ENCODE measurements around the gene UNC93A.
"Not testable (repeated sequence)": the region's sequence is repeated elsewhere in the genome, so short reads cannot be mapped to it uniquely, and the experiment has no call there.

Gene UNC93A

GRCh38 chr6:167290786-167291622 lies at the start of gene UNC93A:
UNC93A (plus strand) TSS chr6:167291315; CDS start chr6:167291490, 175 bp downstream.
- no peak for DNase-seq
- intact Hi-C loops (cut with DNase I), result no loop called here

- peak in 4 of 42 donors; percentile 7 to 38 (median 23) for DNase-seq
- intact Hi-C loops (cut with DNase I), result not testable (repeated sequence)
Measured at GRCh38 chr6:167241321-167242134, 49.6 kb upstream of the UNC93A start.

- intact Hi-C loops (cut with DNase I); DNase-seq: not testable (repeated sequence)
Measured at GRCh38 chr6:167242135-167242506, 49.0 kb upstream of the UNC93A start.

- intact Hi-C loops (cut with DNase I), result not testable (repeated sequence)
- peak in 1 of 42 donors; percentile 24 for DNase-seq
Measured at GRCh38 chr6:167242511-167243051, 48.5 kb upstream of the UNC93A start.

- peak in 10 of 42 donors; percentile 10 to 48 (median 22) for DNase-seq
- intact Hi-C loops (cut with DNase I), result no loop called here
Measured at GRCh38 chr6:167244064-167244960, 46.8 kb upstream of the UNC93A start.

- intact Hi-C loops (cut with DNase I), result no loop called here
- DNase-seq, result no peak
Measured at GRCh38 chr6:167244991-167245390, 46.1 kb upstream of the UNC93A start.

GRCh38 chr6:167245591-167245990 lies 45.5 kb upstream of the UNC93A start:
- intact Hi-C loops (cut with DNase I), result no loop called here
- DNase-seq, result no peak

- DNase-seq, result peak in 2 of 42 donors; percentile 30 to 36
Measured at GRCh38 chr6:167247814-167248595, 43.1 kb upstream of the UNC93A start.

GRCh38 chr6:167248878-167249455 lies 42.1 kb upstream of the UNC93A start:
- DNase-seq, result peak in 1 of 42 donors; percentile 16
- intact Hi-C loops (cut with DNase I), result not testable (repeated sequence)

More at GRCh38 chr6:167247814-167248595, 43.1 kb upstream of the UNC93A start:
- intact Hi-C loops (cut with DNase I), result no loop called here

- intact Hi-C loops (cut with DNase I), result no loop called here
- peak in 12 of 42 donors; percentile 18 to 59 (median 26) for DNase-seq
Measured at GRCh38 chr6:167252271-167252670, 38.8 kb upstream of the UNC93A start.

GRCh38 chr6:167255918-167256553 lies 35.1 kb upstream of the UNC93A start:
- intact Hi-C loops (cut with DNase I), result no loop called here
- peak in 1 of 42 donors; percentile 25 for DNase-seq

GRCh38 chr6:167258646-167259045 lies 32.5 kb upstream of the UNC93A start:
- intact Hi-C loops (cut with DNase I), result no loop called here
- peak in 1 of 42 donors; percentile 19 for DNase-seq

GRCh38 chr6:167266057-167266829 lies 24.9 kb upstream of the UNC93A start:
- intact Hi-C loops (cut with DNase I); DNase-seq: not testable (repeated sequence)

- intact Hi-C loops (cut with DNase I), result no loop called here
- peak in 1 of 42 donors; percentile 20 for DNase-seq
Measured at GRCh38 chr6:167266830-167267555, 24.1 kb upstream of the UNC93A start.

GRCh38 chr6:167267556-167267898 lies 23.6 kb upstream of the UNC93A start:
- DNase-seq, result not testable (repeated sequence)

More at GRCh38 chr6:167267556-167267898, 23.6 kb upstream of the UNC93A start:
- intact Hi-C loops (cut with DNase I), result not testable (repeated sequence)
